ENCODE data around the gene MEIOB. TPM values are rescaled to one million over a fixed set of nuclear protein-coding genes. Genes with fewer than 3 reads are reported as not detected.

MEIOB gene
- total RNA-seq, 1 donor, result not detected

DNA sequence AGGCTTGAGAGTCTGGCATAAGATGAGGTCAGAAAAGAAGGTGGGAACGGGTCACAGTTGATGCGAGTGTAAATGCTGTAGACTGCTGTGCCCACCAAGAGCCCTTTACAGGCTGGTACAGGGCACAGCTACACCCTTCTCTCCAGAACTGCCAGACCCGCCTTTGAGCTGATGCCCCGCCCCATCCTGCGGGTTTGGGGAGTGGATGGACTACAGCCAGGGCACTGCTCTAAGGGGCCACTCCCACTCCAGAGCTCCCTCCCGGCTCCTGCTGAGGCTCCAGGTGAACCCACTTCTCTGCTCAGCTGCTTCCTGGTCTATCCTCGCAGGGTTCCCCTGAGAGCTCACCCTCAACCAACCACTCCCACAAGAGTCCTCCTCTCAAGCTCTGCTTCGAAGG lies 12.3 kb downstream of the MEIOB start:
- H3K27me3 ChIP-seq (ENCODE audit: insufficient read depth, low read length), result peaks cover 67% of the 10 kb centered on the region
- no peak overlapping the region for H3K27ac ChIP-seq (ENCODE audit: low read depth, low read length)
- TF ChIP-seq, protein P1, sequence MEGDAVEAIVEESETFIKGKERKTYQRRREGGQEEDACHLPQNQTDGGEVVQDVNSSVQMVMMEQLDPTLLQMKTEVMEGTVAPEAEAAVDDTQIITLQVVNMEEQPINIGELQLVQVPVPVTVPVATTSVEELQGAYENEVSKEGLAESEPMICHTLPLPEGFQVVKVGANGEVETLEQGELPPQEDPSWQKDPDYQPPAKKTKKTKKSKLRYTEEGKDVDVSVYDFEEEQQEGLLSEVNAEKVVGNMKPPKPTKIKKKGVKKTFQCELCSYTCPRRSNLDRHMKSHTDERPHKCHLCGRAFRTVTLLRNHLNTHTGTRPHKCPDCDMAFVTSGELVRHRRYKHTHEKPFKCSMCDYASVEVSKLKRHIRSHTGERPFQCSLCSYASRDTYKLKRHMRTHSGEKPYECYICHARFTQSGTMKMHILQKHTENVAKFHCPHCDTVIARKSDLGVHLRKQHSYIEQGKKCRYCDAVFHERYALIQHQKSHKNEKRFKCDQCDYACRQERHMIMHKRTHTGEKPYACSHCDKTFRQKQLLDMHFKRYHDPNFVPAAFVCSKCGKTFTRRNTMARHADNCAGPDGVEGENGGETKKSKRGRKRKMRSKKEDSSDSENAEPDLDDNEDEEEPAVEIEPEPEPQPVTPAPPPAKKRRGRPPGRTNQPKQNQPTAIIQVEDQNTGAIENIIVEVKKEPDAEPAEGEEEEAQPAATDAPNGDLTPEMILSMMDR (IDR thresholded peaks at IDR 0.05; ENCODE audit: extremely low read depth, low read depth, low read length), result no peak
- no peaks in the 10 kb centered on the region for H3K4me1 ChIP-seq (ENCODE audit: insufficient read depth, low read length)
- no peak overlapping the region for H2AFZ ChIP-seq (ENCODE audit: low read length)
- H3K9me3 ChIP-seq (ENCODE audit: low read depth, low read length), result no peaks in the 10 kb centered on the region
- no peak for DNase-seq (ENCODE audit: insufficient read length, low spot score, missing footprints)
- no peak overlapping the region for H3K4me2 ChIP-seq (ENCODE audit: insufficient read depth, low read length)
- H3K4me3 ChIP-seq (ENCODE audit: insufficient read depth, low read length), result no peak overlapping the region
- no peaks in the 10 kb centered on the region for H3K79me2 ChIP-seq (ENCODE audit: insufficient read depth, low read length)
- H4K20me1 ChIP-seq (ENCODE audit: insufficient read depth, low read length), result no peaks in the 10 kb centered on the region
- H3K36me3 ChIP-seq (ENCODE audit: insufficient read depth, low read length), result no peaks in the 10 kb centered on the region

DNA sequence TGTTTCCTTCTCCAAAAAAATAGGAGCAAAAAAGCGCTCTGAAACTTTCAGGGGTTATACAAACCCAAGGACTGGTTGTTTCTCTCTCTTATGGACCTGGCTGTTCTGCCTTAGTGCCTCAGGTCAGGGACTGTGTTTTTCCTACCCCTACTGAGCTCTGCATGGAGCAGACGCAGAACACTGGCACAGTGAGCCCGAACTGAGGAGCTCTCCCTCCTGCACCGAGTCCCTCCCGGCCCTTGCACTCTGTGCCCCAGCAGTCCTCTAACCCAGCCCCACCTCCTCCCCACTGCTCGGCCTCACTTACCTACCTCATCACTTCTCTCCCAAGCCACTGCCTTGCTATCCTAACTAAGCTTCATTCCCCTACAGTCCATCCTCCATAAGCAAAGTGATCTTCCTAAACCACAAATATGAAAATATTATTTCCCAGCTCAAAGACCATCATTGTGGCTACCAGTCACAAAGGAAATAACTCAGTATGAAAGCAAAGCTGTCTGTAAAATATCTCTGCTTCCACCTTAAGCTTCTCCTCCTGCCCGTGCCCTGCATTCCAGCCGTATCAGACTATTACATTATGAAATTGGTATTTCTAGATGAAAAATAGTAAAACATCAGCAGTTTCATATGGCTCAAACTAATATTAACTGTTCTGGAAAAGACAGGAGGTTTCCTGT lies 13.6 kb downstream of the MEIOB start:
- H3K9me3 ChIP-seq (ENCODE audit: low read depth, low read length), result no peaks in the 10 kb centered on the region
- TF ChIP-seq, protein P1 (IDR thresholded peaks at IDR 0.05; ENCODE audit: extremely low read depth, low read depth, low read length), result no peak
- no peaks in the 10 kb centered on the region for H3K36me3 ChIP-seq (ENCODE audit: insufficient read depth, low read length)
- no peaks in the 10 kb centered on the region for H3K79me2 ChIP-seq (ENCODE audit: insufficient read depth, low read length)
- no peaks in the 10 kb centered on the region for H3K4me1 ChIP-seq (ENCODE audit: insufficient read depth, low read length)
- H2AFZ ChIP-seq (ENCODE audit: low read length), result no peak overlapping the region
- no peak overlapping the region for H3K4me2 ChIP-seq (ENCODE audit: insufficient read depth, low read length)
- DNase-seq (ENCODE audit: insufficient read length, low spot score, missing footprints), result no peak
- H3K27ac ChIP-seq (ENCODE audit: low read depth, low read length), result no peak overlapping the region
- no peaks in the 10 kb centered on the region for H4K20me1 ChIP-seq (ENCODE audit: insufficient read depth, low read length)
- no peak overlapping the region for H3K4me3 ChIP-seq (ENCODE audit: insufficient read depth, low read length)
- peaks cover 74% of the 10 kb centered on the region for H3K27me3 ChIP-seq (ENCODE audit: insufficient read depth, low read length)

DNA sequence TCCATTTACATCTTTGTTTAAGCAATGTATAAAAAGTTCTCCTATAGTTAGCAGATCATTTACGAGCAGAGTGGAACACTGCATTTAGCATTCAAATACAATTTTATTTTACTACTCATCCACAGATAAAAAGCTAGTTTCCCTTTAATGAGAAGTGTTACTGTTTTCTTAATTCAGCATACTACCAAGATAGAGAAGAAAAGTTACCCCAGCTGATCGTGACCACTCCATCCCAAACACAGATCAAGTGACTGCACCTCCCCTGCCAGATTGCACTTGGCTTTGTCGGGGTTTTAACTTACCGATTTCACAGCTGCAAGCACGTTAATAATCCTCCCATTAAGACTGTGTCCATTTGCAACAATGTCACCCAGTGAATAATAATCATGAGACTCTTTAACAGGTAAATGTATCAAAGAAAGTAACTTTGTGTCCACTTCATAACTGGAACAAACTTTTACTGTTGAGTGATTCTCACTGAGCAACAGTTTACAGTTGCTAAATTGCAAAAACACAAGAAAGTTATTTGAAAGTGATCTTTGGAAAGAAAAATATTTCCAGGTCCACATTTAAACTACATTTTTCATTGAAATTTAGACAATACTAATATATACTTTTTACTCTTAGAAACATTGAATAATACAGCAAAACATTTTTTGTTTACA lies 14.4 kb downstream of the MEIOB start:
- H3K4me2 ChIP-seq (ENCODE audit: insufficient read depth, low read length), result no peak overlapping the region
- no peaks in the 10 kb centered on the region for H3K9me3 ChIP-seq (ENCODE audit: low read depth, low read length)
- H4K20me1 ChIP-seq (ENCODE audit: insufficient read depth, low read length), result no peaks in the 10 kb centered on the region
- H3K4me1 ChIP-seq (ENCODE audit: insufficient read depth, low read length), result no peaks in the 10 kb centered on the region
- H2AFZ ChIP-seq (ENCODE audit: low read length), result no peak overlapping the region
- TF ChIP-seq, protein P1 (IDR thresholded peaks at IDR 0.05; ENCODE audit: extremely low read depth, low read depth, low read length), result no peak
- H3K36me3 ChIP-seq (ENCODE audit: insufficient read depth, low read length), result no peaks in the 10 kb centered on the region
- no peak overlapping the region for H3K4me3 ChIP-seq (ENCODE audit: insufficient read depth, low read length)
- peaks cover 79% of the 10 kb centered on the region for H3K27me3 ChIP-seq (ENCODE audit: insufficient read depth, low read length)
- H3K79me2 ChIP-seq (ENCODE audit: insufficient read depth, low read length), result no peaks in the 10 kb centered on the region
- H3K27ac ChIP-seq (ENCODE audit: low read depth, low read length), result no peak overlapping the region
- no peak for DNase-seq (ENCODE audit: insufficient read length, low spot score, missing footprints)

DNA sequence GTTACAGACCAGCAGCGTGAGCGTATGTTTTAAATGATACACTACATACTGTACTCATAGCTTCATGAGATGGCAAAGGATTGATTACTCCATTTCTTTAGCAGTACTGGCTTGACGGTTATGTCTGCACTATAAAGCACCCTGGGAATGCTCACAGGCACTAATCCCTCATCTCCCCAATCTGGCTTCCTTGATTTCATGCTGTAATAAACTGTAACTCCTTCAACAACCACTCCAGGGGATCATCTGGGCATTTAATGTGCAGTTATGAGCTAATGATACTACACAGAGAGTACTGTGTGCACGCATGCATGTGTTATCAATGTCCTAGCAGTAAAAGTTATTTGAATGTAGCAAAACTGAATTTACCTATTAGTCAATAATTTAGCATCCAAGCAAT lies 20.2 kb downstream of the MEIOB start:
- no peak overlapping the region for H2AFZ ChIP-seq (ENCODE audit: low read length)
- H3K9me3 ChIP-seq (ENCODE audit: low read depth, low read length), result no peaks in the 10 kb centered on the region
- peaks cover 41% of the 10 kb centered on the region for H3K27me3 ChIP-seq (ENCODE audit: insufficient read depth, low read length)
- DNase-seq (ENCODE audit: insufficient read length, low spot score, missing footprints), result no peak
- H3K4me3 ChIP-seq (ENCODE audit: insufficient read depth, low read length), result no peak overlapping the region
- no peaks in the 10 kb centered on the region for H3K4me1 ChIP-seq (ENCODE audit: insufficient read depth, low read length)
- no peak overlapping the region for H3K4me2 ChIP-seq (ENCODE audit: insufficient read depth, low read length)
- no peaks in the 10 kb centered on the region for H3K79me2 ChIP-seq (ENCODE audit: insufficient read depth, low read length)
- no peaks in the 10 kb centered on the region for H4K20me1 ChIP-seq (ENCODE audit: insufficient read depth, low read length)
- no peaks in the 10 kb centered on the region for H3K36me3 ChIP-seq (ENCODE audit: insufficient read depth, low read length)
- H3K27ac ChIP-seq (ENCODE audit: low read depth, low read length), result no peak overlapping the region
- TF ChIP-seq, protein P1 (IDR thresholded peaks at IDR 0.05; ENCODE audit: extremely low read depth, low read depth, low read length), result no peak
